HepG2 (cell line): Measurements from ENCODE around the gene ZNF546. TPM values are rescaled to one million over a fixed set of nuclear protein-coding genes. Genes with fewer than 3 reads are reported as not detected.

ENCODE experiments used
- FOXK1 ChIP-seq: sonication (generic); formaldehyde crosslinking; IDR thresholded peaks from 2 replicates; pipeline ENCODE4 v1.4.0; 2020; ENCODE audit warnings: low read depth, missing genetic modification reagents, borderline replicate concordance
- FOXO4 ChIP-seq: sonication (generic); formaldehyde crosslinking; conservative IDR thresholded peaks from 2 replicates; pipeline ENCODE4 v1.8.1; 2023; ENCODE audit warnings: missing genetic modification reagents
- IRF2 ChIP-seq: IDR thresholded peaks from 2 replicates; pipeline ENCODE4 v1.6.1; 2018; ENCODE audit warnings: missing genetic modification reagents, missing compliant biosample characterization
- JUND ChIP-seq: sonication (generic); formaldehyde crosslinking; IDR thresholded peaks from 2 replicates; pipeline ENCODE4 v1.8.0; 2022; ENCODE audit warnings: mild to moderate bottlenecking, missing genetic modification reagents
- NAIF1 ChIP-seq: sonication (generic); formaldehyde crosslinking; IDR thresholded peaks from 2 replicates; pipeline ENCODE4 v1.5.0; 2020; ENCODE audit warnings: mild to moderate bottlenecking, missing genetic modification reagents, borderline replicate concordance
- NFKB2 ChIP-seq: sonication (generic); formaldehyde crosslinking; IDR thresholded peaks from 2 replicates; pipeline ENCODE4 v1.4.0; 2020; ENCODE audit warnings: missing genetic modification reagents, borderline replicate concordance
- NFYC ChIP-seq: IDR thresholded peaks from 2 replicates; pipeline ENCODE4 v1.6.1; 2016; ENCODE audit warnings: missing genetic modification reagents, missing compliant biosample characterization
- PITX1 ChIP-seq: sonication (generic); formaldehyde crosslinking; IDR thresholded peaks from 2 replicates; pipeline ENCODE4 v1.5.1; 2020; ENCODE audit warnings: mild to moderate bottlenecking, missing genetic modification reagents
- PPARG ChIP-seq: conservative IDR thresholded peaks from 2 replicates; pipeline ENCODE4 v1.6.1; 2016; ENCODE audit warnings: missing biosample characterization, missing genetic modification reagents
- PRDM10 ChIP-seq: sonication (generic); formaldehyde crosslinking; IDR thresholded peaks from 2 replicates; pipeline ENCODE4 v1.4.0; 2020; ENCODE audit warnings: low read depth, missing genetic modification reagents
- RAD21 ChIP-seq: fragments of 450-650 bp; formaldehyde crosslinking; IDR thresholded peaks from 2 replicates; pipeline ENCODE4 v1.5.0; 2020; ENCODE audit warnings: mild to moderate bottlenecking
- RFXAP ChIP-seq: sonication (generic); formaldehyde crosslinking; IDR thresholded peaks from 2 replicates; pipeline ENCODE4 v1.4.0; 2020; ENCODE audit warnings: missing genetic modification reagents, borderline replicate concordance
- SP140L ChIP-seq: sonication (generic); formaldehyde crosslinking; IDR thresholded peaks from 2 replicates; pipeline ENCODE4 v1.4.0; 2020; ENCODE audit warnings: missing genetic modification reagents, borderline replicate concordance
- TCF12 ChIP-seq, 2 experiments: fragments of 450-650 bp in 1 of 2; sonication (generic) in 1 of 2; formaldehyde crosslinking in 1 of 2; IDR thresholded peaks; 2 replicates each; pipeline versions ENCODE4 v1.6.1 to v1.8.0; 2017 to 2022; ENCODE audit warnings: antibody characterized with exemption in 1 of 2, mild to moderate bottlenecking in 1 of 2, missing genetic modification reagents in 1 of 2, moderate library complexity in 1 of 2
- ZGPAT ChIP-seq: IDR thresholded peaks from 2 replicates; pipeline ENCODE4 v1.6.1; 2016; ENCODE audit warnings: mild to moderate bottlenecking
- ZNF414 ChIP-seq: sonication (generic); formaldehyde crosslinking; IDR thresholded peaks from 2 replicates; pipeline ENCODE4 v1.5.0; 2020; ENCODE audit warnings: missing genetic modification reagents
- ZNF446 ChIP-seq: sonication (generic); formaldehyde crosslinking; IDR thresholded peaks from 2 replicates; pipeline ENCODE4 v1.5.0; 2020; ENCODE audit warnings: mild to moderate bottlenecking, missing genetic modification reagents
- ZNF572 ChIP-seq: sonication (generic); formaldehyde crosslinking; IDR thresholded peaks from 2 replicates; pipeline ENCODE4 v1.5.1; 2020; ENCODE audit warnings: mild to moderate bottlenecking, missing genetic modification reagents
- polyA plus RNA-seq, 8 experiments: library from polyadenylated mRNA; depleted of rRNA in 3 of 8; stranded (reverse) in 7 of 8; unstranded in 1 of 8; fragments of >200 nt; fragmentation: Illumina TruSeq in 4 of 8; extraction: Trizol in 4 of 8; gene quantifications; 2 replicates each; pipeline versions ENCODE4 v1.2.1 to v1.2.3, GENCODE V29; 2011 to 2016; ENCODE audit warnings: low read depth in 4 of 8, missing spikeins in 1 of 8, mixed read lengths in 1 of 8; ENCODE audit not compliant: insufficient read depth in 1 of 8
- total RNA-seq, 5 experiments: library from RNA; depleted of rRNA; stranded (reverse); fragments of >200 nt; fragmentation: Illumina TruSeq; extraction: Trizol; gene quantifications; 2 replicates each; pipeline ENCODE4 v1.2.3, GENCODE V29; 2016; ENCODE audit warnings: low read depth in 1 of 5

Gene ZNF546
- total and polyA plus RNA-seq, 2 of the 13 experiments (the other 11 are each of a cell fraction or from before 2014, with no cell fraction given): 2.2 to 4.1 TPM

- TF ChIP-seq ZNF414: 0 out of 2 replicates have a peak, but pooled peaks have one; percentile 47
- TF ChIP-seq ZNF446 (CRISPR knock-in tag): 0 out of 2 replicates have a peak, but pooled peaks have one; percentile 44
- peak; percentile 73; the same call in 1 of the 2 replicates for TF ChIP-seq NFKB2 (CRISPR knock-in tag)
- TF ChIP-seq IRF2 (CRISPR knock-in tag): peak; percentile 84
- 0 out of 2 replicates have a peak, but pooled peaks have one; percentile 80 for TF ChIP-seq FOXO4 (CRISPR knock-in tag)
- TF ChIP-seq NFYC (CRISPR knock-in tag): no peak; the same call in 1 of the 2 replicates
- peak; percentile 18; the same call in 1 of the 2 replicates for TF ChIP-seq FOXK1
- TF ChIP-seq RAD21: 0 out of 2 replicates have a peak, but pooled peaks have one; percentile 31
- TF ChIP-seq ZNF572 (CRISPR knock-in tag): peak; percentile 23; the same call in 1 of the 2 replicates
- peak; percentile 79 for TF ChIP-seq ZGPAT (CRISPR knock-in tag)
- TF ChIP-seq PPARG: no peak
- TF ChIP-seq PITX1 (CRISPR knock-in tag): peak; percentile 63; the same call in 1 of the 2 replicates
- peak; percentile 57; the same call in 1 of the 2 replicates for TF ChIP-seq RFXAP (CRISPR knock-in tag)
- TF ChIP-seq SP140L (CRISPR knock-in tag): no peak
- 0 out of 2 replicates have a peak, but pooled peaks have one; percentile 57 for TF ChIP-seq PRDM10 (CRISPR knock-in tag)
- TF ChIP-seq NAIF1 (CRISPR knock-in tag): peak; percentile 21; the same call in 1 of the 2 replicates
- no peak for TF ChIP-seq JUND (CRISPR knock-in tag)
- no peak for TF ChIP-seq TCF12 (IDR thresholded peaks at IDR 0.05)
- TF ChIP-seq TCF12 (CRISPR knock-in tag; IDR thresholded peaks at IDR 0.05): no peak
Observed at GRCh38 chr19:39996811-39997637, at the start of gene ZNF546 (continued).
